Mucosa of rectum (tissue), 2 donors: ENCODE data around the gene ZFHX3.

Experiments used
- H3K27ac ChIP-seq, 2 donors: one replicate each; pipeline ENCODE4 v1.7.0; 2013; ENCODE audit warnings: inconsistent platforms in 2 of 2, low read depth in 2 of 2, low read length in 2 of 2
- H3K27me3 ChIP-seq, 2 donors: one replicate each; pipeline ENCODE4 v1.7.0; 2013; ENCODE audit warnings: low read length in 2 of 2; ENCODE audit not compliant: control insufficient read depth in 2 of 2, insufficient read depth in 2 of 2
- H3K36me3 ChIP-seq, 2 donors: one replicate each; pipeline ENCODE4 v1.7.0; 2013; ENCODE audit warnings: low read length in 2 of 2; ENCODE audit not compliant: control insufficient read depth in 2 of 2, insufficient read depth in 2 of 2
- H3K4me1 ChIP-seq, 2 donors: one replicate each; pipeline ENCODE4 v1.7.0; 2013; ENCODE audit warnings: low read length in 2 of 2, mild to moderate bottlenecking in 1 of 2; ENCODE audit not compliant: control insufficient read depth in 2 of 2, insufficient read depth in 2 of 2
- H3K4me3 ChIP-seq, 2 donors: one replicate each; pipeline ENCODE4 v1.7.0; 2013; ENCODE audit warnings: low read length in 2 of 2
- H3K9ac ChIP-seq, 2 donors: one replicate each; pipeline ENCODE4 v1.7.0; 2013; ENCODE audit warnings: low read length in 2 of 2, low read depth in 1 of 2, mild to moderate bottlenecking in 1 of 2
- H3K9me3 ChIP-seq, 2 donors: one replicate each; pipeline ENCODE4 v1.7.0; 2013; ENCODE audit warnings: low read length in 2 of 2; ENCODE audit not compliant: control insufficient read depth in 2 of 2
- donor health status: healthy.
- donor health status: Normal muscosa, but diverticular disease.

ZFHX3 gene

GRCh38 chr16:72979974-72980373, 68.0 kb downstream of the ZFHX3 start:
- Histone ChIP-seq H3K4me1 (peaks cover 0 to 3% of the 10 kb centered on the region in 2 donors), H3K9me3 (no peaks in the 10 kb centered on the region), H3K36me3 (no peaks in the 10 kb centered on the region), H3K4me3 (no peak overlapping the region), H3K9ac (no peak overlapping the region), H3K27me3 (no peaks in the 10 kb centered on the region), H3K27ac (no peak overlapping the region)

- no peaks in the 10 kb centered on the region for H3K36me3 ChIP-seq
- H3K9me3 ChIP-seq, result no peaks in the 10 kb centered on the region
- no peak overlapping the region for H3K27ac ChIP-seq
- no peak overlapping the region for H3K4me3 ChIP-seq
- H3K9ac ChIP-seq, result no peak overlapping the region
- peaks cover 0 to 3% of the 10 kb centered on the region in 2 donors for H3K4me1 ChIP-seq
- no peaks in the 10 kb centered on the region for H3K27me3 ChIP-seq
Observed at GRCh38 chr16:72978212-72978611, 69.7 kb downstream of the ZFHX3 start.

GRCh38 chr16:72977127-72977526, 70.8 kb downstream of the ZFHX3 start:
- Histone ChIP-seq H3K4me1 (peaks cover 0 to 3% of the 10 kb centered on the region in 2 donors), H3K36me3 (no peaks in the 10 kb centered on the region), H3K9ac (no peak overlapping the region), H3K27me3 (no peaks in the 10 kb centered on the region), H3K27ac (no peak overlapping the region), H3K9me3 (no peaks in the 10 kb centered on the region), H3K4me3 (no peak overlapping the region)

GRCh38 chr16:72976438-72977064, 71.4 kb downstream of the ZFHX3 start:
- Histone ChIP-seq H3K27me3 (no peaks in the 10 kb centered on the region), H3K36me3 (no peaks in the 10 kb centered on the region), H3K27ac (no peak overlapping the region), H3K4me1 (peaks cover 0 to 3% of the 10 kb centered on the region in 2 donors), H3K4me3 (no peak overlapping the region), H3K9me3 (no peaks in the 10 kb centered on the region), H3K9ac (no peak overlapping the region)

- H3K36me3 ChIP-seq, result no peaks in the 10 kb centered on the region
- no peak overlapping the region for H3K9ac ChIP-seq
- H3K4me3 ChIP-seq, result no peak overlapping the region
- no peak overlapping the region for H3K27ac ChIP-seq
- H3K27me3 ChIP-seq, result no peaks in the 10 kb centered on the region
- no peaks in the 10 kb centered on the region for H3K9me3 ChIP-seq
- peaks cover 0 to 3% of the 10 kb centered on the region in 2 donors for H3K4me1 ChIP-seq
Observed at GRCh38 chr16:72975809-72976437, 72.0 kb downstream of the ZFHX3 start.

- Histone ChIP-seq H3K9ac (no peak overlapping the region), H3K27ac (no peak overlapping the region), H3K27me3 (no peaks in the 10 kb centered on the region), H3K36me3 (no peaks in the 10 kb centered on the region), H3K9me3 (no peaks in the 10 kb centered on the region), H3K4me3 (no peak overlapping the region), H3K4me1 (peaks cover 0 to 3% of the 10 kb centered on the region in 2 donors)
Observed at GRCh38 chr16:72974142-72974769, 73.7 kb downstream of the ZFHX3 start.

- H3K4me1 ChIP-seq, result no peaks in the 10 kb centered on the region
- no peaks in the 10 kb centered on the region for H3K9me3 ChIP-seq
- no peak overlapping the region for H3K27ac ChIP-seq
- no peaks in the 10 kb centered on the region for H3K27me3 ChIP-seq
- H3K9ac ChIP-seq, result no peak overlapping the region
- H3K36me3 ChIP-seq, result no peaks in the 10 kb centered on the region
- H3K4me3 ChIP-seq, result no peak overlapping the region
Observed at GRCh38 chr16:72972878-72973571, 74.9 kb downstream of the ZFHX3 start.

GRCh38 chr16:72971370-72971769, 76.6 kb downstream of the ZFHX3 start:
- Histone ChIP-seq H3K9ac (no peak overlapping the region), H3K36me3 (no peaks in the 10 kb centered on the region), H3K4me1 (no peaks in the 10 kb centered on the region), H3K9me3 (no peaks in the 10 kb centered on the region), H3K27me3 (no peaks in the 10 kb centered on the region), H3K4me3 (no peak overlapping the region), H3K27ac (no peak overlapping the region)

- Histone ChIP-seq H3K9ac (no peak overlapping the region), H3K27me3 (no peaks in the 10 kb centered on the region), H3K4me3 (no peak overlapping the region), H3K9me3 (no peaks in the 10 kb centered on the region), H3K4me1 (no peaks in the 10 kb centered on the region), H3K36me3 (no peaks in the 10 kb centered on the region), H3K27ac (no peak overlapping the region)
Observed at GRCh38 chr16:72970656-72971055, 77.3 kb downstream of the ZFHX3 start.

- H3K36me3 ChIP-seq, result no peaks in the 10 kb centered on the region
- H3K27ac ChIP-seq, result no peak overlapping the region
- no peak overlapping the region for H3K9ac ChIP-seq
- no peak overlapping the region for H3K4me3 ChIP-seq
- no peaks in the 10 kb centered on the region for H3K4me1 ChIP-seq
- H3K9me3 ChIP-seq, result no peaks in the 10 kb centered on the region
- no peaks in the 10 kb centered on the region for H3K27me3 ChIP-seq
Observed at GRCh38 chr16:72969812-72970211, 78.1 kb downstream of the ZFHX3 start.
